HL-60 (cell line): ENCODE measurements around the gene NAPB.
A peak's percentile ranks its signal among the peaks of the same experiment; 100 is the strongest.

Source experiments
- DNase-seq, 2 experiments: peaks; one replicate each; pipeline ENCODE4 v3.0.0-alpha.2; 2010 to 2020; ENCODE audit warnings: low read depth in 1 of 2, low spot score in 1 of 2
- H3K27ac ChIP-seq: fragments of 250-450 bp; sonication (Bioruptor Pico); replicated peaks from 2 replicates; pipeline ENCODE4 v1.5.1; 2020; ENCODE audit warnings: mild to moderate bottlenecking, moderate library complexity
- H3K27me3 ChIP-seq: fragments of 250-450 bp; sonication (Bioruptor Pico); 2 replicates; pipeline ENCODE4 v1.5.1; 2021; ENCODE audit warnings: mild to moderate bottlenecking, moderate library complexity; ENCODE audit not compliant: insufficient read depth, poor library complexity, severe bottlenecking
- H3K4me3 ChIP-seq: replicated peaks from 2 replicates; pipeline ENCODE4 v1.5.1; 2011; ENCODE audit warnings: mild to moderate bottlenecking, control low read depth, low read length; ENCODE audit not compliant: insufficient read depth
- CTCF ChIP-seq: IDR thresholded peaks from one replicate; pipeline ENCODE4 v1.5.1; 2011; ENCODE audit warnings: low read length, control low read depth, inconsistent platforms; ENCODE audit not compliant: insufficient read depth
- GABPA ChIP-seq: IDR thresholded peaks from 2 replicates; pipeline ENCODE4 v1.6.1; 2012; ENCODE audit warnings: low read depth
- POLR2AphosphoS5 ChIP-seq: IDR thresholded peaks from 2 replicates; pipeline ENCODE4 v1.6.1; 2012; ENCODE audit warnings: low read depth
- REST ChIP-seq: IDR thresholded peaks from 2 replicates; pipeline ENCODE4 v1.6.1; 2012; ENCODE audit warnings: low read depth; ENCODE audit not compliant: insufficient replicate concordance
- SPI1 ChIP-seq: IDR thresholded peaks from 2 replicates; pipeline ENCODE4 v1.6.1; 2012; ENCODE audit warnings: low read depth, mild to moderate bottlenecking, borderline replicate concordance

The NAPB gene

GRCh38 chr20:23451956-23452487 is 30.7 kb upstream of the NAPB start:
- Histone ChIP-seq H3K27me3 (no peaks in the 10 kb centered on the region), H3K27ac (no peak overlapping the region), H3K4me3 (no peak overlapping the region)
- TF ChIP-seq GABPA (no peak), CTCF (no peak), POLR2AphosphoS5 (no peak), REST (no peak), SPI1 (no peak)
- DNase-seq: no peak

- Histone ChIP-seq H3K27me3 (no peaks in the 10 kb centered on the region), H3K4me3 (no peak overlapping the region), H3K27ac (no peak overlapping the region)
- TF ChIP-seq GABPA (no peak), POLR2AphosphoS5 (no peak), REST (no peak), CTCF (no peak), SPI1 (no peak)
- no peak for DNase-seq
Measured at GRCh38 chr20:23450877-23451276, 29.6 kb upstream of the NAPB start.

- H3K4me3 ChIP-seq: no peak overlapping the region
- peak; percentile 12 to 68 for DNase-seq
- H3K27me3 ChIP-seq: no peaks in the 10 kb centered on the region
- no peak overlapping the region for H3K27ac ChIP-seq
- no peak for TF ChIP-seq REST
- TF ChIP-seq POLR2AphosphoS5: no peak
- TF ChIP-seq GABPA: no peak
- TF ChIP-seq SPI1: peak; percentile 87
- no peak for TF ChIP-seq CTCF
Measured at GRCh38 chr20:23449421-23449820, 28.1 kb upstream of the NAPB start.
